HepG2 (cell line): ENCODE results near the gene KCNMA1. TPM values are rescaled to one million over a fixed set of nuclear protein-coding genes. Genes with fewer than 3 reads are reported as not detected.

Experiments used
- ATAC-seq: fragments of 200-7000 bp; cut with Tn5 transposase; 3 replicates; pipeline ENCODE4 v1.9.1; 2020; ENCODE audit warnings: mild to moderate bottlenecking, moderate library complexity
- BruUV-seq: library from RNA; stranded (reverse); fragments of 400-500 nt; replicated peaks from 2 replicates; lab custom pipeline; 2021; lab: Mats Ljungman, UMichigan
- CTCF ChIA-PET: fragments of 300-600 bp; formaldehyde crosslinking; extraction: SDS; loops from one replicate; lab custom pipeline; 2021; ENCODE audit warnings: low total read pairs, inconsistent platforms, low intra/inter-chr PET ratio; lab: Yijun Ruan, JAX
- POLR2A ChIA-PET: fragments of 350-600 bp; sonication (Branson Sonifier 250); formaldehyde crosslinking; loops from one replicate; lab custom pipeline; 2020; ENCODE audit warnings: antibody characterized with exemption, inconsistent platforms; lab: Yijun Ruan, JAX
- DNase-seq: peaks from one replicate; pipeline ENCODE4 v3.0.0-alpha.2; 2015; ENCODE audit warnings: low spot score
- FAIRE-seq: peaks from 3 replicates; lab custom pipeline; 2011; peaks lifted over from hg19 to GRCh38; lab: Jason Lieb, UNC
- H2AFZ ChIP-seq: one replicate; pipeline ENCODE4 v1.6.1; 2011; ENCODE audit warnings: low read length, inconsistent platforms
- H3K27ac ChIP-seq: fragments of 300-600 bp; 3 replicates; pipeline ENCODE4 v1.8.0; 2011; ENCODE audit warnings: mixed run types, mild to moderate bottlenecking, mixed read lengths, low read length, inconsistent platforms; ENCODE audit not compliant: insufficient read depth; ENCODE audit errors: extremely low read length
- H3K27me3 ChIP-seq, 2 experiments: fragments of 200-600 bp in 1 of 2; 2 replicates in 1 of 2; 3 replicates in 1 of 2; pipeline versions ENCODE4 v1.6.0 to v1.8.0; 2011; ENCODE audit warnings: low read length in 2 of 2, mild to moderate bottlenecking in 2 of 2, moderate library complexity in 2 of 2, inconsistent platforms in 1 of 2; ENCODE audit not compliant: insufficient read depth in 2 of 2, control insufficient read depth in 1 of 2
- H3K36me3 ChIP-seq, 2 experiments: fragments of 200-600 bp in 1 of 2; replicated peaks in 1 of 2; 2 replicates in 1 of 2; 3 replicates in 1 of 2; pipeline versions ENCODE4 v1.5.1 to v1.8.0; 2011; ENCODE audit warnings: low read length in 2 of 2, inconsistent platforms in 1 of 2; ENCODE audit not compliant: insufficient read depth in 2 of 2, control insufficient read depth in 1 of 2
- H3K4me1 ChIP-seq: 2 replicates; pipeline ENCODE4 v1.5.1; 2012; ENCODE audit warnings: low read length, inconsistent platforms; ENCODE audit not compliant: insufficient read depth
- H3K4me2 ChIP-seq: 2 replicates; pipeline ENCODE4 v1.6.0; 2011; ENCODE audit warnings: low read depth, low read length, inconsistent platforms
- H3K4me3 ChIP-seq, 3 experiments: fragments of 200-600 bp in 1 of 3; sonication (generic), shearing (Covaris generic) in 1 of 3; replicated peaks in 1 of 3; 2 replicates each; pipeline ENCODE4 v1.5.1; 2011 to 2016; ENCODE audit warnings: low read length in 3 of 3, inconsistent platforms in 2 of 3, low read depth in 2 of 3, mild to moderate bottlenecking in 2 of 3, control low read depth in 1 of 3, mixed read lengths in 1 of 3; ENCODE audit not compliant: insufficient read depth in 1 of 3
- H3K79me2 ChIP-seq: one replicate; pipeline ENCODE4 v1.6.1; 2011; ENCODE audit warnings: low read length, inconsistent platforms; ENCODE audit not compliant: insufficient read depth
- H3K9ac ChIP-seq: 2 replicates; pipeline ENCODE4 v1.6.0; 2011; ENCODE audit warnings: mild to moderate bottlenecking, low read depth, low read length, inconsistent platforms; ENCODE audit not compliant: insufficient read depth
- H3K9me3 ChIP-seq: 2 replicates; pipeline ENCODE4 v1.5.1; 2012; ENCODE audit warnings: mild to moderate bottlenecking, low read length
- H4K20me1 ChIP-seq: 2 replicates; pipeline ENCODE4 v1.6.0; 2011; ENCODE audit warnings: inconsistent platforms, mild to moderate bottlenecking, low read length, moderate library complexity; ENCODE audit not compliant: insufficient read depth
- HNF4G ChIP-seq, 2 experiments: sonication (generic) in 1 of 2; formaldehyde crosslinking in 1 of 2; IDR thresholded peaks; 2 replicates each; pipeline versions ENCODE4 v1.4.0 to v1.6.1; 2011 to 2020; ENCODE audit warnings: borderline replicate concordance in 2 of 2, low read depth in 2 of 2, mild to moderate bottlenecking in 2 of 2, low read length in 1 of 2, missing genetic modification reagents in 1 of 2, moderate library complexity in 1 of 2
- MAZ ChIP-seq, 2 experiments: sonication (generic) in 1 of 2; formaldehyde crosslinking in 1 of 2; IDR thresholded peaks; 2 replicates each; pipeline versions ENCODE4 v1.5.0 to v1.6.1; 2012 to 2020; ENCODE audit warnings: low read depth in 2 of 2, mild to moderate bottlenecking in 2 of 2, borderline replicate concordance in 1 of 2, improper control_type of control experiment in 1 of 2, low read length in 1 of 2, missing genetic modification reagents in 1 of 2, moderate library complexity in 1 of 2
- MTA1 ChIP-seq: sonication (generic); formaldehyde crosslinking; IDR thresholded peaks from 2 replicates; pipeline ENCODE4 v1.4.0; 2020; ENCODE audit warnings: missing genetic modification reagents, mild to moderate bottlenecking, borderline replicate concordance
- NBN ChIP-seq: fragments of 450-650 bp; conservative IDR thresholded peaks from 2 replicates; pipeline ENCODE4 v1.6.1; 2017
- NFIB ChIP-seq: sonication (generic); formaldehyde crosslinking; IDR thresholded peaks from 2 replicates; pipeline ENCODE4 v1.9.0; 2021; ENCODE audit warnings: missing genetic modification reagents, mild to moderate bottlenecking, borderline replicate concordance
- PCBP2 ChIP-seq: fragments of 200-400 bp; formaldehyde crosslinking; optimal IDR thresholded peaks from 2 replicates; pipeline ENCODE3; 2018; ENCODE audit warnings: low read length, low read depth; ENCODE audit not compliant: poor library complexity, severe bottlenecking
- SIN3A ChIP-seq: IDR thresholded peaks from 2 replicates; pipeline ENCODE4 v1.6.1; 2011; ENCODE audit warnings: low read depth, mild to moderate bottlenecking, control low read depth, low read length, borderline replicate concordance
- TCF7L2 ChIP-seq: IDR thresholded peaks from 2 replicates; pipeline ENCODE4 v1.6.1; 2011; ENCODE audit warnings: mild to moderate bottlenecking, low read depth, low read length, moderate library complexity
- U2AF2 ChIP-seq: fragments of 200-400 bp; formaldehyde crosslinking; IDR thresholded peaks from 2 replicates; pipeline ENCODE4 v1.6.1; 2017; ENCODE audit warnings: low read depth, mild to moderate bottlenecking, low read length
- ZKSCAN5 ChIP-seq: sonication (generic); formaldehyde crosslinking; IDR thresholded peaks from 2 replicates; pipeline ENCODE4 v1.5.1; 2020; ENCODE audit warnings: mild to moderate bottlenecking, missing genetic modification reagents
- ZNF160 ChIP-seq: sonication (generic); formaldehyde crosslinking; IDR thresholded peaks from 2 replicates; pipeline ENCODE4 v1.8.0; 2022; ENCODE audit warnings: mild to moderate bottlenecking, inconsistent platforms, missing genetic modification reagents
- ZNF546 ChIP-seq: sonication (generic); formaldehyde crosslinking; conservative IDR thresholded peaks from 2 replicates; pipeline ENCODE4 v1.8.1; 2023; ENCODE audit warnings: mild to moderate bottlenecking, missing genetic modification reagents
- WGBS: methylation state at CpG from one replicate; pipeline ENCODE4 v1.1.6; 2017; ENCODE audit warnings: low lambda C conversion rate; 5-methylcytosine and 5-hydroxymethylcytosine counted together
- in situ Hi-C: cut with HindIII; loops from 2 replicates; pipeline ENCODE4 v1.10.0; 2017; ENCODE audit warnings: low pct_unique_long_range_greater_than_20kb; ENCODE audit not compliant: extremely low pct_ligation_motif_present
- intact Hi-C: fragments of 100-400 bp; cut with micrococcal nuclease; formaldehyde crosslinking; loops from one replicate; pipeline ENCODE4 v1.10.0; 2022; ENCODE audit not compliant: unreplicated experiment
- polyA plus RNA-seq, 8 experiments: library from polyadenylated mRNA; depleted of rRNA in 3 of 8; stranded (reverse) in 7 of 8; unstranded in 1 of 8; fragments of >200 nt; fragmentation: Illumina TruSeq in 4 of 8; extraction: Trizol in 4 of 8; gene quantifications; 2 replicates each; pipeline versions ENCODE4 v1.2.1 to v1.2.3, GENCODE V29; 2011 to 2016; ENCODE audit warnings: low read depth in 4 of 8, missing spikeins in 1 of 8, mixed read lengths in 1 of 8; ENCODE audit not compliant: insufficient read depth in 1 of 8
- total RNA-seq, 5 experiments: library from RNA; depleted of rRNA; stranded (reverse); fragments of >200 nt; fragmentation: Illumina TruSeq; extraction: Trizol; gene quantifications; 2 replicates each; pipeline ENCODE4 v1.2.3, GENCODE V29; 2016; ENCODE audit warnings: low read depth in 1 of 5
- TF ChIP-seq, protein P1 (sequence below): sonication (generic); formaldehyde crosslinking; IDR thresholded peaks from 2 replicates; pipeline ENCODE4 v1.5.0; 2020; ENCODE audit warnings: missing genetic modification reagents, mild to moderate bottlenecking, borderline replicate concordance

The KCNMA1 gene
- total and polyA plus RNA-seq, 2 of the 13 experiments (the other 11 are each of a cell fraction or from before 2014, with no cell fraction given), result 0.02 TPM; not detected in 1

- ChIA-PET POLR2A (no interaction called here), CTCF (no interaction called here)
- Histone ChIP-seq H3K4me3 (no peak overlapping the region), H3K27ac (no peak overlapping the region), H3K4me2 (no peak overlapping the region), H3K4me1 (no peaks in the 10 kb centered on the region), H3K79me2 (no peaks in the 10 kb centered on the region), H2AFZ (no peak overlapping the region), H4K20me1 (no peaks in the 10 kb centered on the region), H3K36me3 (no peaks in the 10 kb centered on the region), H3K27me3 (peaks cover 0 to 4% of the 10 kb centered on the region in 2 experiments; a peak in 1 of 5 replicates), H3K9me3 (no peaks in the 10 kb centered on the region), H3K9ac (no peak overlapping the region)
- 53% methylated on average over 9 of the region's 9 CpGs for WGBS
- intact Hi-C loops (no loop called here), in situ Hi-C loops (no loop called here)
- no peak for DNase-seq
- BruUV-seq, result no TSS peak
- no peak for TF ChIP-seq HNF4G (IDR thresholded peaks at IDR 0.05; ENCODE audit: borderline replicate concordance, low read depth, low read length)
- TF ChIP-seq HNF4G (CRISPR knock-in tag; IDR thresholded peaks at IDR 0.05; ENCODE audit: borderline replicate concordance, low read depth), result no peak
- no peak for TF ChIP-seq ZNF160 (CRISPR knock-in tag)
- TF ChIP-seq, protein P1, sequence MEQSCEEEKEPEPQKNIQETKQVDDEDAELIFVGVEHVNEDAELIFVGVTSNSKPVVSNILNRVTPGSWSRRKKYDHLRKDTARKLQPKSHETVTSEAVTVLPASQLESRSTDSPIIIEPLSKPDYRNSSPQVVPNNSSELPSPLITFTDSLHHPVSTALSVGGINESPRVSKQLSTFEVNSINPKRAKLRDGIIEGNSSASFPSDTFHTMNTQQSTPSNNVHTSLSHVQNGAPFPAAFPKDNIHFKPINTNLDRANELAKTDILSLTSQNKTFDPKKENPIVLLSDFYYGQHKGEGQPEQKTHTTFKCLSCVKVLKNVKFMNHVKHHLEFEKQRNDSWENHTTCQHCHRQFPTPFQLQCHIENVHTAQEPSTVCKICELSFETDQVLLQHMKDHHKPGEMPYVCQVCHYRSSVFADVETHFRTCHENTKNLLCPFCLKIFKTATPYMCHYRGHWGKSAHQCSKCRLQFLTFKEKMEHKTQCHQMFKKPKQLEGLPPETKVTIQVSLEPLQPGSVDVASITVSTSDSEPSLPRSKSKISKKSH (CRISPR knock-in tag), result no peak
- no peak for TF ChIP-seq TCF7L2
- TF ChIP-seq NFIB (CRISPR knock-in tag), result no peak
- no peak for TF ChIP-seq ZKSCAN5 (CRISPR knock-in tag)
- TF ChIP-seq U2AF2, result no peak
- no peak for TF ChIP-seq SIN3A
- no peak for TF ChIP-seq MAZ (IDR thresholded peaks at IDR 0.05; ENCODE audit: borderline replicate concordance, low read depth, low read length)
- no peak for TF ChIP-seq MAZ (CRISPR knock-in tag; IDR thresholded peaks at IDR 0.05; ENCODE audit: low read depth)
- no peak for TF ChIP-seq ZNF546 (CRISPR knock-in tag)
- TF ChIP-seq MTA1, result no peak
- TF ChIP-seq NBN, result no peak
- TF ChIP-seq PCBP2, result no peak
- ATAC-seq, result no peak
- no peak for FAIRE-seq
Observed at GRCh38 chr10:77359287-77359691, 278.3 kb downstream of the KCNMA1 start.
